HL-60 (cell line): ENCODE measurements around the gene GIT2.

Source experiments
- CTCF ChIP-seq: IDR thresholded peaks from one replicate; pipeline ENCODE4 v1.5.1; 2011; ENCODE audit warnings: low read length, control low read depth, inconsistent platforms; ENCODE audit not compliant: insufficient read depth
- POLR2AphosphoS5 ChIP-seq: IDR thresholded peaks from 2 replicates; pipeline ENCODE4 v1.6.1; 2012; ENCODE audit warnings: low read depth
- REST ChIP-seq: IDR thresholded peaks from 2 replicates; pipeline ENCODE4 v1.6.1; 2012; ENCODE audit warnings: low read depth; ENCODE audit not compliant: insufficient replicate concordance

GRCh38 chr12:109932878-109933503 lies 63.2 kb downstream of the GIT2 start:
- TF ChIP-seq POLR2AphosphoS5 (no peak), CTCF (no peak), REST (no peak)
